Measurements from ENCODE around the gene TREX2.

DNA sequence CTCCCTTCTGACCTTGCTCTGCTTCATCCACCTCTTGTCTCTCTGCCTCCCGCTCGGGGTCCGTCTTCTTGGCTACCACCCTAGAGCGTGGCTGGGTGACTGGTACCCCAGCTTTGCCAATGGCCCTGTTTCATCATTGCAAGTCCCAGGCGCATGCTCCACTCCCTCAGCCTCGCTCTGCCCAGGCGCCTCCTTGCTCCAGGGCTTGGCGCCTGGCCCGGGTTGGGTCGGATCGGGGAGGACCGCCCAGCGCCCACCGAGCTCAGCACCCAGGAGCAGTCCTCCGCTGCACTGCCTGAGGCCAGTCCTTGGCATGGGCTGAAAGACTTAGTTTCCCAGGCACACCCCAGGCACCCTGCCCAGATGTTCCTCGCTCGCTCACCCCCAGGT, 49.5 kb upstream of the TREX2 start:
- TF ChIP-seq POLR2A (IDR thresholded peaks at IDR 0.05; ENCODE audit: control extremely low read depth in 1 of 2, low read depth in 2 of 2, low read length in 2 of 2) (no peak), CTCF (IDR thresholded peaks at IDR 0.05; ENCODE audit: control extremely low read depth in 1 of 3, insufficient read depth in 1 of 3, low read depth in 1 of 3, low read length in 3 of 3) (no peak), CHD2 (IDR thresholded peaks at IDR 0.05; ENCODE audit: low read length) (no peak), ZNF274 (IDR thresholded peaks at IDR 0.05; ENCODE audit: borderline replicate concordance, extremely low read depth, low read length) (no peak), MAFK (IDR thresholded peaks at IDR 0.05; ENCODE audit: low read depth, low read length) (no peak), TEAD4 (IDR thresholded peaks at IDR 0.05; ENCODE audit: low read depth, low read length) (no peak), TAF1 (IDR thresholded peaks at IDR 0.05; ENCODE audit: low read depth, low read length) (no peak), EP300 (IDR thresholded peaks at IDR 0.05; ENCODE audit: borderline replicate concordance in 1 of 2, low read depth in 2 of 2, low read length in 2 of 2) (no peak), RXRA (IDR thresholded peaks at IDR 0.05; ENCODE audit: insufficient read depth, low read depth, low read length) (no peak), SP2 (IDR thresholded peaks at IDR 0.05; ENCODE audit: low read length) (no peak), PHF8 (conservative IDR thresholded peaks at IDR 0.05; ENCODE audit: low read depth, low read length) (no peak), EZH2 (IDR thresholded peaks at IDR 0.05; ENCODE audit: low read depth, low read length, severe bottlenecking) (no peak), TAF7 (optimal IDR thresholded peaks at IDR 0.05; ENCODE audit: borderline replicate concordance, low read depth, low read length) (no peak)

Measured in H1 (cell line).